HepG2 (cell line): ENCODE results near the gene SEC14L1. TPM values are rescaled to one million over a fixed set of nuclear protein-coding genes. Genes with fewer than 3 reads are reported as not detected.

Source experiments
- ATAC-seq: fragments of 200-7000 bp; cut with Tn5 transposase; 3 replicates; pipeline ENCODE4 v1.9.1; 2020; ENCODE audit warnings: mild to moderate bottlenecking, moderate library complexity
- BruUV-seq: library from RNA; stranded (reverse); fragments of 400-500 nt; replicated peaks from 2 replicates; lab custom pipeline; 2021; lab: Mats Ljungman, UMichigan
- CTCF ChIA-PET: fragments of 300-600 bp; formaldehyde crosslinking; extraction: SDS; loops from one replicate; lab custom pipeline; 2021; ENCODE audit warnings: low total read pairs, inconsistent platforms, low intra/inter-chr PET ratio; lab: Yijun Ruan, JAX
- POLR2A ChIA-PET: fragments of 350-600 bp; sonication (Branson Sonifier 250); formaldehyde crosslinking; loops from one replicate; lab custom pipeline; 2020; ENCODE audit warnings: antibody characterized with exemption, inconsistent platforms; lab: Yijun Ruan, JAX
- DNase-seq: peaks from one replicate; pipeline ENCODE4 v3.0.0-alpha.2; 2015; ENCODE audit warnings: low spot score
- FAIRE-seq: peaks from 3 replicates; lab custom pipeline; 2011; peaks lifted over from hg19 to GRCh38; lab: Jason Lieb, UNC
- H2AFZ ChIP-seq: one replicate; pipeline ENCODE4 v1.6.1; 2011; ENCODE audit warnings: low read length, inconsistent platforms
- H3K27ac ChIP-seq: fragments of 300-600 bp; 3 replicates; pipeline ENCODE4 v1.8.0; 2011; ENCODE audit warnings: mixed run types, mild to moderate bottlenecking, mixed read lengths, low read length, inconsistent platforms; ENCODE audit not compliant: insufficient read depth; ENCODE audit errors: extremely low read length
- H3K27me3 ChIP-seq, 2 experiments: fragments of 200-600 bp in 1 of 2; 2 replicates in 1 of 2; 3 replicates in 1 of 2; pipeline versions ENCODE4 v1.6.0 to v1.8.0; 2011; ENCODE audit warnings: low read length in 2 of 2, mild to moderate bottlenecking in 2 of 2, moderate library complexity in 2 of 2, inconsistent platforms in 1 of 2; ENCODE audit not compliant: insufficient read depth in 2 of 2, control insufficient read depth in 1 of 2
- H3K36me3 ChIP-seq, 2 experiments: fragments of 200-600 bp in 1 of 2; replicated peaks in 1 of 2; 2 replicates in 1 of 2; 3 replicates in 1 of 2; pipeline versions ENCODE4 v1.5.1 to v1.8.0; 2011; ENCODE audit warnings: low read length in 2 of 2, inconsistent platforms in 1 of 2; ENCODE audit not compliant: insufficient read depth in 2 of 2, control insufficient read depth in 1 of 2
- H3K4me1 ChIP-seq: 2 replicates; pipeline ENCODE4 v1.5.1; 2012; ENCODE audit warnings: low read length, inconsistent platforms; ENCODE audit not compliant: insufficient read depth
- H3K4me2 ChIP-seq: 2 replicates; pipeline ENCODE4 v1.6.0; 2011; ENCODE audit warnings: low read depth, low read length, inconsistent platforms
- H3K4me3 ChIP-seq, 3 experiments: fragments of 200-600 bp in 1 of 3; sonication (generic), shearing (Covaris generic) in 1 of 3; replicated peaks in 1 of 3; 2 replicates each; pipeline ENCODE4 v1.5.1; 2011 to 2016; ENCODE audit warnings: low read length in 3 of 3, inconsistent platforms in 2 of 3, low read depth in 2 of 3, mild to moderate bottlenecking in 2 of 3, control low read depth in 1 of 3, mixed read lengths in 1 of 3; ENCODE audit not compliant: insufficient read depth in 1 of 3
- H3K79me2 ChIP-seq: one replicate; pipeline ENCODE4 v1.6.1; 2011; ENCODE audit warnings: low read length, inconsistent platforms; ENCODE audit not compliant: insufficient read depth
- H3K9ac ChIP-seq: 2 replicates; pipeline ENCODE4 v1.6.0; 2011; ENCODE audit warnings: mild to moderate bottlenecking, low read depth, low read length, inconsistent platforms; ENCODE audit not compliant: insufficient read depth
- H3K9me3 ChIP-seq: 2 replicates; pipeline ENCODE4 v1.5.1; 2012; ENCODE audit warnings: mild to moderate bottlenecking, low read length
- H4K20me1 ChIP-seq: 2 replicates; pipeline ENCODE4 v1.6.0; 2011; ENCODE audit warnings: inconsistent platforms, mild to moderate bottlenecking, low read length, moderate library complexity; ENCODE audit not compliant: insufficient read depth
- KDM3A ChIP-seq: IDR thresholded peaks from 2 replicates; pipeline ENCODE4 v1.6.1; 2018; ENCODE audit warnings: low read depth, missing compliant biosample characterization
- KDM4B ChIP-seq: sonication (generic); formaldehyde crosslinking; IDR thresholded peaks from 2 replicates; pipeline ENCODE4 v1.4.0; 2020; ENCODE audit warnings: missing genetic modification reagents
- NFE2 ChIP-seq: sonication (generic); formaldehyde crosslinking; IDR thresholded peaks from 2 replicates; pipeline ENCODE4 v1.4.0; 2020; ENCODE audit warnings: missing genetic modification reagents
- NKX3-1 ChIP-seq: sonication (generic); formaldehyde crosslinking; IDR thresholded peaks from 2 replicates; pipeline ENCODE4 v1.5.0; 2020; ENCODE audit warnings: missing genetic modification reagents
- ZBTB3 ChIP-seq: sonication (generic); formaldehyde crosslinking; IDR thresholded peaks from 2 replicates; pipeline ENCODE4 v1.4.0; 2020; ENCODE audit warnings: low read depth, mild to moderate bottlenecking, moderate library complexity, missing genetic modification reagents, borderline replicate concordance
- ZNF205 ChIP-seq: IDR thresholded peaks from 2 replicates; pipeline ENCODE4 v1.6.1; 2018; ENCODE audit warnings: missing biosample characterization, missing genetic modification reagents
- ZNF225 ChIP-seq: sonication (generic); formaldehyde crosslinking; IDR thresholded peaks from 2 replicates; pipeline ENCODE4 v1.4.0; 2020; ENCODE audit warnings: mild to moderate bottlenecking, missing genetic modification reagents
- ZNF280B ChIP-seq: sonication (generic); formaldehyde crosslinking; IDR thresholded peaks from 2 replicates; pipeline ENCODE4 v1.5.0; 2020; ENCODE audit warnings: missing genetic modification reagents, mild to moderate bottlenecking, borderline replicate concordance
- ZNF75D ChIP-seq: sonication (generic); formaldehyde crosslinking; IDR thresholded peaks from 2 replicates; pipeline ENCODE4 v1.8.1; 2023; ENCODE audit warnings: missing genetic modification reagents, mild to moderate bottlenecking, borderline replicate concordance
- WGBS: methylation state at CpG from one replicate; pipeline ENCODE4 v1.1.6; 2017; ENCODE audit warnings: low lambda C conversion rate; 5-methylcytosine and 5-hydroxymethylcytosine counted together
- in situ Hi-C: cut with HindIII; loops from 2 replicates; pipeline ENCODE4 v1.10.0; 2017; ENCODE audit warnings: low pct_unique_long_range_greater_than_20kb; ENCODE audit not compliant: extremely low pct_ligation_motif_present
- intact Hi-C: fragments of 100-400 bp; cut with micrococcal nuclease; formaldehyde crosslinking; loops from one replicate; pipeline ENCODE4 v1.10.0; 2022; ENCODE audit not compliant: unreplicated experiment
- polyA plus RNA-seq, 8 experiments: library from polyadenylated mRNA; depleted of rRNA in 3 of 8; stranded (reverse) in 7 of 8; unstranded in 1 of 8; fragments of >200 nt; fragmentation: Illumina TruSeq in 4 of 8; extraction: Trizol in 4 of 8; gene quantifications; 2 replicates each; pipeline versions ENCODE4 v1.2.1 to v1.2.3, GENCODE V29; 2011 to 2016; ENCODE audit warnings: low read depth in 4 of 8, missing spikeins in 1 of 8, mixed read lengths in 1 of 8; ENCODE audit not compliant: insufficient read depth in 1 of 8
- total RNA-seq, 5 experiments: library from RNA; depleted of rRNA; stranded (reverse); fragments of >200 nt; fragmentation: Illumina TruSeq; extraction: Trizol; gene quantifications; 2 replicates each; pipeline ENCODE4 v1.2.3, GENCODE V29; 2016; ENCODE audit warnings: low read depth in 1 of 5
- TF ChIP-seq, protein P1 (sequence below): sonication (generic); formaldehyde crosslinking; IDR thresholded peaks from 2 replicates; pipeline ENCODE4 v1.4.0; 2020; ENCODE audit warnings: missing genetic modification reagents, mild to moderate bottlenecking, borderline replicate concordance
- TF ChIP-seq, protein P2 (sequence below): sonication (generic); formaldehyde crosslinking; IDR thresholded peaks from 2 replicates; pipeline ENCODE4 v1.5.0; 2020; ENCODE audit warnings: missing genetic modification reagents
- TF ChIP-seq, protein P3 (sequence below): sonication (generic); formaldehyde crosslinking; IDR thresholded peaks from 2 replicates; pipeline ENCODE4 v1.4.0; 2020; ENCODE audit warnings: mild to moderate bottlenecking, missing genetic modification reagents

The SEC14L1 gene
- total and polyA plus RNA-seq, 2 of the 13 experiments (the other 11 are each of a cell fraction or from before 2014, with no cell fraction given): 26.3 to 43.9 TPM

DNA sequence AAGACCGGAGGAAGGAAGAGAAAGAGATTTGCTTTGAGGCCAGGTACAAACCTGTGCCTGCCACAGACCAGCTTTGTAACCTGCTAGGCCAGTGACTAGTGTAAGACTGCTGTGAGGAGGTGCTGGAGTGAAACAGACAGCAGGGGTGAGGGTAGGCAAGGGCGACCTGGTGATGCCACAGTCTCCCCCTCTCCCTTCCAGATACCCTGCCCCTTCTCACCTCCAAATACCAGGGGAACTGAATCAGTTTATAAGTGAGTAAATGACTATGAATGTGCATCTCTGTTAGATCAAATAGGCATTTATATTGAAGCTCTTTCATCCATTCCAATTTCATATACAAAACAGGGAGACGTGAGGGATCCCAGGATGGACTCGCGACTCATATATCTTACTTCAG, 9.4 kb downstream of the SEC14L1 start:
- POLR2A ChIA-PET: interaction anchor here (1.8 kb wide), 1 partner anchor 9 kb away, joined by 6 read pairs; the partner anchor contains the start of gene SEC14L1

DNA sequence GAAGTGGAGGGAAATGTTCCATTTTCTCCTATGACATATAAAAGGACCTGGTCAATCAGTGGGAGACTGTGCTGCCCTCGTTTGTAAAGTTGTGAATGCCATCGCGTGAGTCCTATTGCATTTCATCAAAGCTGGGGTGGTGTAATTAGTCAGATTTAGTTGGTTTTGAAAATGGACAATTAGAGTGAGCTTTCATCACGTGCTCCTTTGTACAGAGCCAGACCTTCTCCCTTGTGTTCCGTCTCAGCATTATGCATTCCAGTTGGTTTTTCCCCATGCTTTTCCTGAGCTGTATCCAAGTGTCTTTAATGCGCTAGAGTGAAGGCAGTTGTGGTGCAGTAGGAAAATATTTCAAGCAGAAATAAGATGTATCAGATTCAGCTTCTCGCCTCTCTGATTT, 10.4 kb downstream of the SEC14L1 start:
- Histone ChIP-seq H3K27me3 (no peaks in the 10 kb centered on the region), H3K4me1 (peaks cover 39% of the 10 kb centered on the region), H2AFZ (no peak overlapping the region), H3K9ac (no peak overlapping the region), H3K4me3 (no peak overlapping the region), H3K36me3 (peaks cover 9 to 24% of the 10 kb centered on the region in 2 experiments), H3K27ac (no peak overlapping the region), H3K4me2 (no peak overlapping the region), H3K9me3 (no peaks in the 10 kb centered on the region), H3K79me2 (peaks cover 63% of the 10 kb centered on the region), H4K20me1 (no peaks in the 10 kb centered on the region)
- BruUV-seq: no TSS peak
- ChIA-PET POLR2A (interaction anchor here (1.1 kb wide), 1 partner anchor 11 kb away, joined by 3 read pairs; the partner anchor contains the start of gene SEC14L1), CTCF (no interaction called here)
- 96% methylated on average over 7 of the region's 7 CpGs for WGBS
- no peak for DNase-seq
- no peak for ATAC-seq
- intact Hi-C loops: no loop called here
- FAIRE-seq: peak; percentile 15
- in situ Hi-C loops: no loop called here
- TF ChIP-seq NKX3-1 (CRISPR knock-in tag) (no peak), ZNF75D (CRISPR knock-in tag) (no peak), ZNF225 (CRISPR knock-in tag) (no peak), ZNF280B (CRISPR knock-in tag) (no peak), KDM4B (CRISPR knock-in tag) (no peak), ZNF205 (no peak), ZBTB3 (CRISPR knock-in tag) (no peak), NFE2 (CRISPR knock-in tag) (no peak)
- TF ChIP-seq, protein P1, sequence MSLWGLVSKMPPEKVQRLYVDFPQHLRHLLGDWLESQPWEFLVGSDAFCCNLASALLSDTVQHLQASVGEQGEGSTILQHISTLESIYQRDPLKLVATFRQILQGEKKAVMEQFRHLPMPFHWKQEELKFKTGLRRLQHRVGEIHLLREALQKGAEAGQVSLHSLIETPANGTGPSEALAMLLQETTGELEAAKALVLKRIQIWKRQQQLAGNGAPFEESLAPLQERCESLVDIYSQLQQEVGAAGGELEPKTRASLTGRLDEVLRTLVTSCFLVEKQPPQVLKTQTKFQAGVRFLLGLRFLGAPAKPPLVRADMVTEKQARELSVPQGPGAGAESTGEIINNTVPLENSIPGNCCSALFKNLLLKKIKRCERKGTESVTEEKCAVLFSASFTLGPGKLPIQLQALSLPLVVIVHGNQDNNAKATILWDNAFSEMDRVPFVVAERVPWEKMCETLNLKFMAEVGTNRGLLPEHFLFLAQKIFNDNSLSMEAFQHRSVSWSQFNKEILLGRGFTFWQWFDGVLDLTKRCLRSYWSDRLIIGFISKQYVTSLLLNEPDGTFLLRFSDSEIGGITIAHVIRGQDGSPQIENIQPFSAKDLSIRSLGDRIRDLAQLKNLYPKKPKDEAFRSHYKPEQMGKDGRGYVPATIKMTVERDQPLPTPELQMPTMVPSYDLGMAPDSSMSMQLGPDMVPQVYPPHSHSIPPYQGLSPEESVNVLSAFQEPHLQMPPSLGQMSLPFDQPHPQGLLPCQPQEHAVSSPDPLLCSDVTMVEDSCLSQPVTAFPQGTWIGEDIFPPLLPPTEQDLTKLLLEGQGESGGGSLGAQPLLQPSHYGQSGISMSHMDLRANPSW (CRISPR knock-in tag): no peak
- TF ChIP-seq, protein P2, sequence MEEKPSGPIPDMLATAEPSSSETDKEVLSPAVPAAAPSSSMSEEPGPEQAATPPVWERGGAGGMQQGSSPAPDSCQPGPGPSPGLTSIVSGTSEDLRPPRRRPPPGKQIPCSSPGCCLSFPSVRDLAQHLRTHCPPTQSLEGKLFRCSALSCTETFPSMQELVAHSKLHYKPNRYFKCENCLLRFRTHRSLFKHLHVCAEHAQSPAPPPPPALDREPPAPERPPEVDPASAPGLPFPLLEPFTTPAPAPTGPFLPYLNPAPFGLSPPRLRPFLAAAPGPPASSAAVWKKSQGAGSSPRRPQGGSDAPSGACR: no peak

More for the DNA sequence above, 9.4 kb downstream of the SEC14L1 start:
- FAIRE-seq (no peak), ATAC-seq (no peak), DNase-seq (no peak)
- H3K9ac ChIP-seq: no peak overlapping the region
- in situ Hi-C loops (no loop called here), intact Hi-C loops (no loop called here)
- peaks cover 67% of the 10 kb centered on the region for H3K79me2 ChIP-seq
- no peaks in the 10 kb centered on the region for H3K9me3 ChIP-seq
- no peak overlapping the region for H3K4me3 ChIP-seq
- no TSS peak for BruUV-seq
- 99% methylated on average over 5 of the region's 5 CpGs for WGBS
- peaks cover 49% of the 10 kb centered on the region for H3K4me1 ChIP-seq
- no peak overlapping the region for H3K27ac ChIP-seq
- TF ChIP-seq, protein P3, sequence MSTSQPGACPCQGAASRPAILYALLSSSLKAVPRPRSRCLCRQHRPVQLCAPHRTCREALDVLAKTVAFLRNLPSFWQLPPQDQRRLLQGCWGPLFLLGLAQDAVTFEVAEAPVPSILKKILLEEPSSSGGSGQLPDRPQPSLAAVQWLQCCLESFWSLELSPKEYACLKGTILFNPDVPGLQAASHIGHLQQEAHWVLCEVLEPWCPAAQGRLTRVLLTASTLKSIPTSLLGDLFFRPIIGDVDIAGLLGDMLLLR (CRISPR knock-in tag): peak; percentile 44; the same call in 1 of the 2 replicates
- no peak for TF ChIP-seq KDM3A (CRISPR knock-in tag)
- H2AFZ ChIP-seq: no peak overlapping the region
- no peaks in the 10 kb centered on the region for H3K27me3 ChIP-seq
- peaks cover 7 to 25% of the 10 kb centered on the region in 2 experiments for H3K36me3 ChIP-seq
- CTCF ChIA-PET: no interaction called here
- no peaks in the 10 kb centered on the region for H4K20me1 ChIP-seq
- no peak overlapping the region for H3K4me2 ChIP-seq
